A549 (cell line): ENCODE results near the gene TMC7. TPM values are rescaled to one million over a fixed set of nuclear protein-coding genes. Genes with fewer than 3 reads are reported as not detected.
A peak's percentile ranks its signal among the peaks of the same experiment; 100 is the strongest.

Experiments
- ATAC-seq, 2 experiments: fragments of 200-7000 bp in 1 of 2; fragments of >200 bp in 1 of 2; cut with Nextera tagmentation in 1 of 2; cut with Tn5 transposase in 1 of 2; 3 replicates each; pipeline versions ENCODE4 v1.8.0 to v1.9.1; 2018 to 2020; ENCODE audit warnings: mild to moderate bottlenecking in 1 of 2, moderate library complexity in 1 of 2
- CTCF ChIA-PET: fragments of 300-600 bp; sonication (Branson Sonifier 250); formaldehyde crosslinking; extraction: SDS; loops from one replicate; lab custom pipeline; 2021; ENCODE audit warnings: antibody characterized with exemption, inconsistent platforms; lab: Yijun Ruan, JAX
- POLR2A ChIA-PET: fragments of 350-600 bp; formaldehyde crosslinking; extraction: SDS; loops from one replicate; lab custom pipeline; 2021; ENCODE audit warnings: antibody characterized with exemption, inconsistent platforms; lab: Yijun Ruan, JAX
- DNase-seq, 2 experiments: peaks; one replicate each; pipeline versions ENCODE4 v3.0.0 to v3.0.0-alpha.2; 2011 to 2016; ENCODE audit warnings: low read depth in 1 of 2, low spot score in 1 of 2
- FAIRE-seq: peaks from 2 replicates; lab custom pipeline; 2011; peaks lifted over from hg19 to GRCh38; lab: Jason Lieb, UNC
- H3K27ac ChIP-seq, 2 experiments: fragments of >200 bp; sonication (Bioruptor Twin); formaldehyde crosslinking; 3 replicates each; pipeline ENCODE4 v1.5.1; 2016 to 2017
- H3K4me1 ChIP-seq: fragments of >200 bp; sonication (Bioruptor Twin); formaldehyde crosslinking; 3 replicates; pipeline ENCODE4 v1.6.1; 2016
- H3K4me2 ChIP-seq: fragments of >200 bp; sonication (Bioruptor Twin); formaldehyde crosslinking; 3 replicates; pipeline ENCODE4 v1.6.1; 2016
- H3K4me3 ChIP-seq: fragments of >200 bp; sonication (Bioruptor Twin); formaldehyde crosslinking; 3 replicates; pipeline ENCODE4 v1.5.1; 2016
- H3K9me3 ChIP-seq: fragments of >200 bp; sonication (Bioruptor Twin); formaldehyde crosslinking; 3 replicates; pipeline ENCODE4 v1.6.1; 2016
- CBX2 ChIP-seq: fragments of 200-600 bp; sonication (generic); IDR thresholded peaks from 2 replicates; pipeline ENCODE4 v1.6.1; 2016; ENCODE audit warnings: low read depth, mild to moderate bottlenecking, borderline replicate concordance
- CEBPB ChIP-seq, 2 experiments: fragments of >200 bp in 1 of 2; sonication (Bioruptor Twin) in 1 of 2; formaldehyde crosslinking in 1 of 2; IDR thresholded peaks; 2 replicates each; pipeline ENCODE4 v1.6.1; 2012 to 2016
- EP300 ChIP-seq, 2 experiments: fragments of >200 bp; sonication (Bioruptor Twin); formaldehyde crosslinking; IDR thresholded peaks; 2 replicates in 1 of 2; 3 replicates in 1 of 2; pipeline ENCODE4 v1.6.1; 2016 to 2017
- FOSB ChIP-seq: fragments of 250-450 bp; sonication (Bioruptor Pico); IDR thresholded peaks from 2 replicates; pipeline ENCODE4 v1.5.0; 2020; ENCODE audit warnings: mild to moderate bottlenecking, moderate library complexity
- FOXS1 ChIP-seq: fragments of 250-450 bp; sonication (Bioruptor Pico); IDR thresholded peaks from 2 replicates; pipeline ENCODE4 v1.5.0; 2020; ENCODE audit warnings: mild to moderate bottlenecking, moderate library complexity
- GATA3 ChIP-seq: IDR thresholded peaks from 2 replicates; pipeline ENCODE4 v1.6.1; 2012; ENCODE audit warnings: borderline replicate concordance
- HDAC2 ChIP-seq: fragments of 200-600 bp; sonication (generic); IDR thresholded peaks from 2 replicates; pipeline ENCODE4 v1.6.1; 2016
- HEYL ChIP-seq: fragments of 250-450 bp; sonication (Bioruptor Pico); IDR thresholded peaks from 2 replicates; pipeline ENCODE4 v1.8.0; 2021; ENCODE audit warnings: mild to moderate bottlenecking, moderate library complexity
- KDM5A ChIP-seq: fragments of 200-600 bp; sonication (generic); IDR thresholded peaks from 2 replicates; pipeline ENCODE4 v1.6.1; 2016; ENCODE audit warnings: antibody characterized with exemption, mild to moderate bottlenecking
- MYC ChIP-seq: IDR thresholded peaks from 2 replicates; pipeline ENCODE4 v1.6.1; 2012; ENCODE audit warnings: mild to moderate bottlenecking, inconsistent platforms, low read length, improper control_type of control experiment, borderline replicate concordance
- NPAS2 ChIP-seq: fragments of 250-450 bp; sonication (Bioruptor Pico); IDR thresholded peaks from 2 replicates; pipeline ENCODE4 v1.8.0; 2022; ENCODE audit warnings: mild to moderate bottlenecking, moderate library complexity, borderline replicate concordance
- NR3C1 ChIP-seq: fragments of >200 bp; sonication (Bioruptor Twin); formaldehyde crosslinking; IDR thresholded peaks from 3 replicates; pipeline ENCODE4 v1.6.1; 2017
- POLR2A ChIP-seq: IDR thresholded peaks from 2 replicates; pipeline ENCODE4 v1.6.1; 2012; ENCODE audit warnings: mild to moderate bottlenecking, low read length
- RAD21 ChIP-seq, 2 experiments: fragments of >200 bp in 1 of 2; sonication (Bioruptor Twin) in 1 of 2; formaldehyde crosslinking in 1 of 2; IDR thresholded peaks in 1 of 2; conservative IDR thresholded peaks in 1 of 2; 2 replicates in 1 of 2; 3 replicates in 1 of 2; pipeline ENCODE4 v1.6.1; 2012 to 2018; ENCODE audit warnings: inconsistent platforms in 1 of 2
- SMC3 ChIP-seq: fragments of >200 bp; sonication (Bioruptor Twin); formaldehyde crosslinking; IDR thresholded peaks from 3 replicates; pipeline ENCODE4 v1.6.1; 2018; ENCODE audit warnings: inconsistent platforms
- TFCP2L1 ChIP-seq: fragments of 250-450 bp; sonication (Bioruptor Pico); IDR thresholded peaks from 2 replicates; pipeline ENCODE4 v1.5.0; 2021; ENCODE audit warnings: mild to moderate bottlenecking
- TP53 ChIP-seq: fragments of 250-450 bp; sonication (Bioruptor Pico); IDR thresholded peaks from 2 replicates; pipeline ENCODE4 v1.5.0; 2021; ENCODE audit warnings: mild to moderate bottlenecking, moderate library complexity
- ZC3H11A ChIP-seq: fragments of 450-650 bp; IDR thresholded peaks from 2 replicates; pipeline ENCODE4 v1.6.1; 2014; ENCODE audit warnings: antibody characterized with exemption, mild to moderate bottlenecking
- WGBS: methylation state at CpG from one replicate; pipeline ENCODE4 v1.1.6; 2017; ENCODE audit errors: missing lambda C conversion rate; 5-methylcytosine and 5-hydroxymethylcytosine counted together
- polyA plus RNA-seq, 4 experiments: library from polyadenylated mRNA; depleted of rRNA in 3 of 4; stranded (reverse); fragments of >200 nt; fragmentation: RNase III in 1 of 4; extraction: RNeasy Plus Mini Kit Qiagen cat#74134 plus additional on column Dnase treatment in 1 of 4; gene quantifications; 2 replicates in 3 of 4; 3 replicates in 1 of 4; pipeline ENCODE4 v1.2.3, GENCODE V29; 2011 to 2017
- TF ChIP-seq, protein P1 (sequence below): fragments of 150-350 bp; IDR thresholded peaks from 2 replicates; pipeline ENCODE4 v1.6.1; 2014; ENCODE audit warnings: low read depth, mild to moderate bottlenecking, low read length
- TF ChIP-seq, protein P2 (sequence below): IDR thresholded peaks from 2 replicates; pipeline ENCODE4 v1.6.1; 2012
- TF ChIP-seq, protein P3 (sequence below): fragments of >200 bp; sonication (Bioruptor Twin); formaldehyde crosslinking; IDR thresholded peaks from 2 replicates; pipeline ENCODE4 v1.6.1; 2016
- TF ChIP-seq, protein P4 (sequence below): IDR thresholded peaks from 2 replicates; pipeline ENCODE4 v1.6.1; 2012
- TF ChIP-seq, protein P5 (sequence below): fragments of 450-650 bp; IDR thresholded peaks from 2 replicates; pipeline ENCODE4 v1.6.1; 2014; ENCODE audit warnings: antibody characterized with exemption
- TF ChIP-seq, protein P6 (sequence below): fragments of >200 bp; sonication (Bioruptor Twin); formaldehyde crosslinking; IDR thresholded peaks from 3 replicates; pipeline ENCODE4 v1.5.1; 2016

TMC7 gene
- polyA plus RNA-seq, 2 of the 4 experiments (the other 2 are of a cell fraction): 7.0 to 9.4 TPM

DNA sequence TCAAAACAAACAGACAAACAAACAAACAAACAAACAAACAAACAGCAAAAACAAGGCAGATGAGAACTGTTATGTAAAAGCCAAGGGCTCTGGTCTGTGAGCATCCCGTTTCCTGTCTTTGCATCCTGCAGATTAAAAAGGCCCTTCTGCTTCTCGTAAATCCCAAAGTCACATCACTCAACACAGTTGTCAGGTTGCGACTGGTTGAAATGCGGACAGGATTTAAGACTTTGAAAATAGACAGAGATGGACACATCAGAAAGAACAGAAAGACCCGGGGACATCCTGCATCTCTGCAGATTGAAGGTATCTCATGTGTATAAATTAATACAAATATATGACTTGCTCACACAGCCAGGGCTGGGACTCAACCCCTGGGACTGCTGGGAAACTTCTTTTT, 18.2 kb upstream of the TMC7 start:
- ChIA-PET POLR2A (no interaction called here), CTCF (interaction anchor here (0.6 to 5.1 kb wide), 3 partner anchors 20 to 280 kb away, joined by 3 to 28 read pairs (median 3); no protein-coding TSS in a partner anchor)
- FAIRE-seq (no peak), DNase-seq (no peak), ATAC-seq (no peak)
- Histone ChIP-seq H3K4me1 (0 out of 3 replicates have a peak, but pooled peaks cover 4% of the 10 kb centered on the region), H3K27ac (no peak overlapping the region), H3K9me3 (no peaks in the 10 kb centered on the region), H3K4me3 (no peak overlapping the region), H3K4me2 (no peak overlapping the region)
- WGBS: 77% methylated on average over 5 of the region's 5 CpGs
- no peak for TF ChIP-seq GATA3
- TF ChIP-seq NPAS2 (CRISPR knock-in tag): no peak
- TF ChIP-seq FOSB (CRISPR knock-in tag): no peak
- TF ChIP-seq CEBPB (IDR thresholded peaks at IDR 0.05): no peak
- no peak for TF ChIP-seq CBX2
- TF ChIP-seq, protein P1, sequence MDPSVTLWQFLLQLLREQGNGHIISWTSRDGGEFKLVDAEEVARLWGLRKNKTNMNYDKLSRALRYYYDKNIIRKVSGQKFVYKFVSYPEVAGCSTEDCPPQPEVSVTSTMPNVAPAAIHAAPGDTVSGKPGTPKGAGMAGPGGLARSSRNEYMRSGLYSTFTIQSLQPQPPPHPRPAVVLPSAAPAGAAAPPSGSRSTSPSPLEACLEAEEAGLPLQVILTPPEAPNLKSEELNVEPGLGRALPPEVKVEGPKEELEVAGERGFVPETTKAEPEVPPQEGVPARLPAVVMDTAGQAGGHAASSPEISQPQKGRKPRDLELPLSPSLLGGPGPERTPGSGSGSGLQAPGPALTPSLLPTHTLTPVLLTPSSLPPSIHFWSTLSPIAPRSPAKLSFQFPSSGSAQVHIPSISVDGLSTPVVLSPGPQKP: no peak
- TF ChIP-seq HEYL (CRISPR knock-in tag): no peak
- no peak for TF ChIP-seq TFCP2L1 (CRISPR knock-in tag)
- no peak for TF ChIP-seq ZC3H11A
- TF ChIP-seq HDAC2: no peak
- TF ChIP-seq, protein P2, sequence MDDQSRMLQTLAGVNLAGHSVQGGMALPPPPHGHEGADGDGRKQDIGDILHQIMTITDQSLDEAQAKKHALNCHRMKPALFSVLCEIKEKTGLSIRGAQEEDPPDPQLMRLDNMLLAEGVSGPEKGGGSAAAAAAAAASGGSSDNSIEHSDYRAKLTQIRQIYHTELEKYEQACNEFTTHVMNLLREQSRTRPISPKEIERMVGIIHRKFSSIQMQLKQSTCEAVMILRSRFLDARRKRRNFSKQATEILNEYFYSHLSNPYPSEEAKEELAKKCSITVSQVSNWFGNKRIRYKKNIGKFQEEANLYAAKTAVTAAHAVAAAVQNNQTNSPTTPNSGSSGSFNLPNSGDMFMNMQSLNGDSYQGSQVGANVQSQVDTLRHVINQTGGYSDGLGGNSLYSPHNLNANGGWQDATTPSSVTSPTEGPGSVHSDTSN: no peak
- TF ChIP-seq, protein P3, sequence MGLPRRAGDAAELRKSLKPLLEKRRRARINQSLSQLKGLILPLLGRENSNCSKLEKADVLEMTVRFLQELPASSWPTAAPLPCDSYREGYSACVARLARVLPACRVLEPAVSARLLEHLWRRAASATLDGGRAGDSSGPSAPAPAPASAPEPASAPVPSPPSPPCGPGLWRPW: no peak
- no peak for TF ChIP-seq KDM5A
- TF ChIP-seq NR3C1: no peak

DNA sequence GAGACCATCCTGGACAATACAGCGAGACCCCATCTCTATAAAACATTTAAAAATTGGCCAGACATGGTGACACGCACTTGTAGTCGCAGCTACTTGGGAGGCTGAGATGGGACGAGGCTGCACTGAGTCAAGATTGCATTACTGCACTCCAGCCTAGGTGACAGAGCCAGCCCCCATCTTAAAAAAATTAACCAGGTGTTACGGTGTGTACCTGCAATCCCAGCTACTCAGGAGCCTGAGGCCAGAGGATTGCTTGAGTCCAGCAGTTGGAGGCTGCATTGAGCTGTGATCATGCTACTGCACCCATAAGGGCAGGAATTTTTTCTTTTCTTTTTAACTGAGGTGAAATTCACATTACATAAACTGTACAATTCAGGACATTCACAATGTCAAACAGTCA, 16.9 kb upstream of the TMC7 start:
- H3K4me1 ChIP-seq: 0 out of 3 replicates have a peak, but pooled peaks cover 4% of the 10 kb centered on the region
- 84% methylated on average over 5 of the region's 5 CpGs for WGBS
- no peak for TF ChIP-seq TP53
- FAIRE-seq (no peak), ATAC-seq (no peak), DNase-seq (no peak)
- H3K4me2 ChIP-seq: no peak overlapping the region
- CTCF ChIA-PET: interaction anchor here (0.6 to 4.3 kb wide), 7 partner anchors 9 to 38 kb away, joined by 3 to 26 read pairs (median 5); partner anchors contain the start of gene TMC7
- no peaks in the 10 kb centered on the region for H3K9me3 ChIP-seq
- H3K27ac ChIP-seq: no peak overlapping the region
- POLR2A ChIA-PET: interaction anchor here (0.9 kb wide), 1 partner anchor 165 kb away, joined by 3 read pairs; the partner anchor contains the start of gene ARL6IP1
- H3K4me3 ChIP-seq: no peak overlapping the region

DNA sequence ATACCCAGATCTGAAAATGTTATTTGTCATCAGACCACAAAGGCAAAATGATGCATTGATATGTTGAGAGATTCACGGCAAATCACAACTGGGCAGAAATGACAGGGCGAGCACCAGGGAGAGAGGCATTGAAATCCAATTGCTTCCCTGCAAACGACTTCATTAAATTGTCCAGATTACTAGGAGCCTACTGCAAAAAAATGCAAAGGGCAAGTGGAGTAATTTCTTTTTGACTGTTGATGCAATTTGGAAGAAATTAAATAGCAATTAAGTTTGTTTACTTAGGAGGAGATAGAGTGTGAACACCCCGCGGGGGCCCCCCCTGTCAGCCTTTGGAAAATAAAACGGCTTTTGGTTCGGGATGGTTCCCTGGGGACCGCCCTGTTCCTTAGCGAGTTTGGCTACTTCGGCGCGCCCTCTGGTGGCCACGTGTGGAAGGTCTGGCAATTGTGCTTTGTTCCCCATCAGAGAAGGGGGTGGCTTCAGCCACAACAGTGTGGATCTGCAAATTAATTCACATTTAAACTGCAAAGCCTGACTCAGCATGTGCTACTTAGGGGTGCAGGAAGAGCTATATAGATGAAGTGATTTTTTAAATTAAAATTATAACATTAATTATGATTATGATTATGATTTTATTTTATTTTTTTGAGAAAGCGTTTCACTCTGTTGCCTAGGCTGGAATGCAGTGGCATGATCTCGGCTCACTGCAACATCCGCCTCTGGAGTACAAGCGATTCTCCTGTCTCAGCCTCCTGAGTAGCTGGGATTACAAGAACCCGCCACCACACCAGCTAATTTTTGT, 14.5 kb upstream of the TMC7 start:
- ATAC-seq (peak; percentile 97 to 99), FAIRE-seq (no peak)
- ChIA-PET POLR2A (no interaction called here), CTCF (interaction anchor here (0.5 to 4.3 kb wide), 50 partner anchors 11 to 478 kb away, joined by 3 to 37 read pairs (median 4); partner anchors contain the start of genes RPS15A and TMC7)
- Histone ChIP-seq H3K4me3 (peak overlapping the region; percentile 34; the same call in 2 of the 3 replicates), H3K4me2 (peak overlapping the region; percentile 83)
- WGBS: 12% methylated on average over 18 of the region's 18 CpGs
- TF ChIP-seq, protein P4, sequence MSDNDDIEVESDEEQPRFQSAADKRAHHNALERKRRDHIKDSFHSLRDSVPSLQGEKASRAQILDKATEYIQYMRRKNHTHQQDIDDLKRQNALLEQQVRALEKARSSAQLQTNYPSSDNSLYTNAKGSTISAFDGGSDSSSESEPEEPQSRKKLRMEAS: 0 out of 2 replicates have a peak, but pooled peaks have one; percentile 32
- TF ChIP-seq SMC3 (peak; percentile 90), HEYL (CRISPR knock-in tag) (no peak), MYC (0 out of 2 replicates have a peak, but pooled peaks have one; percentile 19), RAD21 (conservative IDR thresholded peaks at IDR 0.05 in 1 of 2, IDR thresholded peaks at IDR 0.05 in 1 of 2) (peak; percentile 91 to 93), EP300 (IDR thresholded peaks at IDR 0.05) (no peak), POLR2A (no peak), FOXS1 (CRISPR knock-in tag) (no peak), TP53 (no peak)
- TF ChIP-seq, protein P5, sequence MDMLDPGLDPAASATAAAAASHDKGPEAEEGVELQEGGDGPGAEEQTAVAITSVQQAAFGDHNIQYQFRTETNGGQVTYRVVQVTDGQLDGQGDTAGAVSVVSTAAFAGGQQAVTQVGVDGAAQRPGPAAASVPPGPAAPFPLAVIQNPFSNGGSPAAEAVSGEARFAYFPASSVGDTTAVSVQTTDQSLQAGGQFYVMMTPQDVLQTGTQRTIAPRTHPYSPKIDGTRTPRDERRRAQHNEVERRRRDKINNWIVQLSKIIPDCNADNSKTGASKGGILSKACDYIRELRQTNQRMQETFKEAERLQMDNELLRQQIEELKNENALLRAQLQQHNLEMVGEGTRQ: no peak
- TF ChIP-seq, protein P6, sequence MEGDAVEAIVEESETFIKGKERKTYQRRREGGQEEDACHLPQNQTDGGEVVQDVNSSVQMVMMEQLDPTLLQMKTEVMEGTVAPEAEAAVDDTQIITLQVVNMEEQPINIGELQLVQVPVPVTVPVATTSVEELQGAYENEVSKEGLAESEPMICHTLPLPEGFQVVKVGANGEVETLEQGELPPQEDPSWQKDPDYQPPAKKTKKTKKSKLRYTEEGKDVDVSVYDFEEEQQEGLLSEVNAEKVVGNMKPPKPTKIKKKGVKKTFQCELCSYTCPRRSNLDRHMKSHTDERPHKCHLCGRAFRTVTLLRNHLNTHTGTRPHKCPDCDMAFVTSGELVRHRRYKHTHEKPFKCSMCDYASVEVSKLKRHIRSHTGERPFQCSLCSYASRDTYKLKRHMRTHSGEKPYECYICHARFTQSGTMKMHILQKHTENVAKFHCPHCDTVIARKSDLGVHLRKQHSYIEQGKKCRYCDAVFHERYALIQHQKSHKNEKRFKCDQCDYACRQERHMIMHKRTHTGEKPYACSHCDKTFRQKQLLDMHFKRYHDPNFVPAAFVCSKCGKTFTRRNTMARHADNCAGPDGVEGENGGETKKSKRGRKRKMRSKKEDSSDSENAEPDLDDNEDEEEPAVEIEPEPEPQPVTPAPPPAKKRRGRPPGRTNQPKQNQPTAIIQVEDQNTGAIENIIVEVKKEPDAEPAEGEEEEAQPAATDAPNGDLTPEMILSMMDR: peak; percentile 92
- TF ChIP-seq, all 56 proteins: peak for 5
- Histone ChIP-seq H3K4me1 (0 out of 3 replicates have a peak, but pooled peaks cover 4% of the 10 kb centered on the region), H3K27ac (0 out of 6 replicates have a peak overlapping the region, but pooled peaks of 1 of the 2 experiments have one; percentile 6), H3K9me3 (no peaks in the 10 kb centered on the region)
- peak; percentile 75 to 94 for DNase-seq
